Ramos (cell line): ENCODE data around the gene POLR2J2.
"Not testable (repeated sequence)": the region's sequence is repeated elsewhere in the genome, so short reads cannot be mapped to it uniquely, and the experiment has no call there.

Experiments used
- in situ Hi-C: fragments of 300-500 bp; cut with MboI; formaldehyde crosslinking; loops from one replicate; pipeline ENCODE4 v1.14.3; 2022; ENCODE audit warnings: low sequenced_read_pairs; ENCODE audit not compliant: unreplicated experiment

The POLR2J2 gene

DNA sequence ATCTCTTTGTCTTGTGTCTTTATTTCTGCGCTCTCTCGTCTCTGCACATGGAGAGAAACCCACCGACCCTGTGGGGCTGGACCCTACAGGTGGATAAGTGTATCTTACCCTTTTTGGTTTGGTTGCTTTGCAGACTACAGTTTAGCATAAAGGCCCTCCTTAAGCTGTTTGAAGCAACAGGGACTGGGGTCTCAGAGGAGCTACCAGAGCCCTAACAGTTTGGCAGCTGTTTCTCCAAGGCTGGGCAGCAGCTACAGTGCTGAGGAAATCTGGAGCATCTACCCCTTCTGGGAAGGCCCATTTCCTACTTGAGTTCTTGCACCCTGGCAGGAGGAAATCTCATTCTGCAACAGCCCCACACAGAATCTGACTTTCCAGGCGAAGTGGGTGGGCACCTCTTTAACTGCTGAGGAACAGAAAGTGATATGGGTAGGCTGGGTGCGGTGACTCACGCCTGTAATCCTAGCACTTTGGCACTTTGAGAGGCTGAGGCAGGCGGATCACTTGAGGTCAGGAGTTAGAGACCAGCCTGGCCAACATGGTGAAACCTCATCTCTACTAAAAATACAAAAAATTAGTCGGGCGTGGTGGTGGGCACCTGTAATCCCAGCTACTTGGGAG, 2.1 kb upstream of the POLR2J2 start:
- in situ Hi-C loops = not testable (repeated sequence)

DNA sequence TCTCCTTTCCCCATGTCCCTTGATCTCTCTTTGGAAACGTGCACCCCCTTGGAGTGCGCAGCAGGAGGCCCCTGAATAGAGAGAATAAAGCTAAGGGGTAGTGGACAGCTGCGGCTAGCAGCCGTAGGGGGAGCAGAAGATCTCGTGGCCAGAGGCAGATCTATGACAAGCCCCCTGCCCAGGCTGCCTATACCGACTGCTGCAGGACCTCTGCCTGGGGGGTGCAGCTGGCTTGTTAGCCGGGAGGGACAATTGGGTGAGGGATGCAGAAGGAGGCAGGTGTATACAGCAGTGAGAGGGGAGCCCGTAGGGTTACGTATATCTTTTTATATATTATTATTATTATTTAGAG, 469 bp upstream of the POLR2J2 start:
- in situ Hi-C loops = not testable (repeated sequence)

DNA sequence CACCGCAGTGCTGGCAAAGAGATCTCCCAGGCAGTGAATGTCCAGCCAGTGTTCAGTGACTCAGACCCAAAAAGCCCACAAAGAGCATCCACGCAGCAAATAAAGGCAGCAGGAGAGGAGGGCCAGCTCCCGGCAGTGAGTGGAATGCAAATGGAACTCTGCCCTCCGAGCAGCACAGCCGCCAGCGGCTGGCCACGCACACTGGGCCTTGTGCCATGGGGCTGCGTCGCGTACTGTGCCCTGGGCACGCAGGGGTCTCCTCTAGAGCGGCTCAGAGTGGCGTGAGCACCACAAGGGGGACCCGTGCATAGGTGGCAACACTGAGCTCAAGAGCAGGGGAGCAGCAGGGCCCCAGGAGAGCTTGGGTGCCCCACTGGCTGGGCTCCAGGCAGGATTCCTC, 3.9 kb downstream of the POLR2J2 start:
- in situ Hi-C loops = not testable (repeated sequence)

GRCh38 chr7:102666850-102667249, 4.6 kb downstream of the POLR2J2 start:
- in situ Hi-C loops = not testable (repeated sequence)

GRCh38 chr7:102664765-102665164, 6.7 kb downstream of the POLR2J2 start:
- in situ Hi-C loops = not testable (repeated sequence)

- in situ Hi-C loops = not testable (repeated sequence)
Observed at GRCh38 chr7:102649924-102650323, 21.5 kb downstream of the POLR2J2 start, which contains the start of gene SPDYE2B. Gene SPDYE2B (plus strand): TSS chr7:102650319. CDS start chr7:102652349, 2,030 bp downstream.

DNA sequence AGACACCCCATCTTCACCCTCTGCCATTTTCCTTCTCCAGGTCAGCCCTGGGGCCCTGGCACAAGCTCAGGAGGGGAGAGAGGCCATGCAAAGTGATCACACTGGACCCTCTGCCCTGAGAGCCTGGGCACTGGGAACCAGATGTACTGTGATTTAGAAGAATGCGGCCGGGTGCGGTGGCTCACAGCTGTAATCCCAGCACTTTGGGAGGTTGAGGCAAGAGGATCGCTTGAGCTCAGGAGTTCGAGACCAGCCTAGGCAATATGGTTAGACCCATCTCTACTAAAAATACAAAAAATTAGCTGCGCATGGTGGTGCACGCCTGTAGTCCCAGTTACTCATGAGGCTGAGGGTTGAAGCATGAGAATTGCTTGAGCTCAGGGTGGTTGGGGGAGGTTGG, 23.6 kb downstream of the POLR2J2 start:
- in situ Hi-C loops = not testable (repeated sequence)

DNA sequence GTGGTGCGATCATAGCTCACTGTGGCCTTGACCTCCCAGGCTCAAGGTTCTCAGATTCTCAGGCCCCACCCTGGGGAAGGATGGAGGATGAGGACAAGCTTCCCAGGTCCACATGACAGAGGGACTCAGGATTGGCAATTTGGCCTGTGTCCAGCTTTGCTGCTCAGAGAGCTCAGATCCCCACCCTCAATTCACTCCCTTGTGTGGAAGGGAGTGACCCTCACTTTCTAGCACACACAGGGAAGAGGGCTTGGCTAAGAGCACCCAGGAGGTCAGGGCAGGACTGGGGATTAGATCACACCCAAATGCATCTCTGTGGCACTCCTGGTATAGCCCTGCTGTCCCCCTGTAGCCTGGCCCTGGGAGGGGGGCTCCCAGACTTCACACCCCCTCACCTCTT, 28.1 kb downstream of the POLR2J2 start:
- in situ Hi-C loops = not testable (repeated sequence)

DNA sequence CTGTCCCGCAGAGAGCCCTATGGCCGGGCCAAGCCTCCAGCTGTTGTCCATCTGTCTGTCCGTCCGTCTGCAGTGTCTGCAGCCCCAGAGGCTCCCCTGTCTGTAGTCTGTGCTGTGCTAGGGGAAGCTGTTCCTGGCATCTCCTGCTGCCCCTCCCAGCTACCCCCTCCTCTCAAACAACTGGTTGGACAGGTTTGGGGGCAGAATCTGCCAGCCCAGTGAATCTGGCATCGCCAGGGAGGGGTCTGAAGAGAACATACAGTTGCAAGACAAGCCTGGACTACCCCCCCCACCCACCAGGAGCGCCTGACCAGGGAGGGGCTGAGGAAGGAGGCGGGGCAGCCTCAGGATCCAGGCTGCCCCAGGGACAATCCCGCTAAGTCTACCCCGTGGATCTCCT, 28.8 kb downstream of the POLR2J2 start, which contains the start of gene UPK3BL1:
TSS of gene UPK3BL1 (minus strand) at position 101 of the 400 bp plus-strand sequence. CDS start at position 51, 50 bp downstream.
- in situ Hi-C loops = not testable (repeated sequence)

DNA sequence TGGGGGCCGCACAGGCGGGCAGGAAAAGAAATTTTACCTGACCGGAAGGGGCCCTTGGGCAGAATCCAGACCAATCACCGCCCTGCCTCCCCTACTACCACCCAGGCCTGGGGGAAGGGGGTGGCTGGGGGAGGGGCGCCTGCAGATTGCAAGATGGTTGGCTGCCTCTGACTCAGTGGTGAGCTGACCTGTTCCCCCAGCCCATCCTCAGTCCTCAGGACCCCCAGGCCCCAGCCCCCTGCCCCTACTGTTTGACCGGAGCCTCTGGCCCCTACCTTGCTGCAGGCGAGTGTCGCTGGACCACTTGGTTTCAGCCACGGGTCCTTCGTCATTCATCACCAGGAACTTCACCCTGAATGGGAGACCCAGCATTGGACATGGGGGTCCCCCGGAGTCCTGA, 32.6 kb downstream of the POLR2J2 start:
- in situ Hi-C loops = not testable (repeated sequence)

GRCh38 chr7:102636956-102637355, 34.5 kb downstream of the POLR2J2 start:
- in situ Hi-C loops = not testable (repeated sequence)

DNA sequence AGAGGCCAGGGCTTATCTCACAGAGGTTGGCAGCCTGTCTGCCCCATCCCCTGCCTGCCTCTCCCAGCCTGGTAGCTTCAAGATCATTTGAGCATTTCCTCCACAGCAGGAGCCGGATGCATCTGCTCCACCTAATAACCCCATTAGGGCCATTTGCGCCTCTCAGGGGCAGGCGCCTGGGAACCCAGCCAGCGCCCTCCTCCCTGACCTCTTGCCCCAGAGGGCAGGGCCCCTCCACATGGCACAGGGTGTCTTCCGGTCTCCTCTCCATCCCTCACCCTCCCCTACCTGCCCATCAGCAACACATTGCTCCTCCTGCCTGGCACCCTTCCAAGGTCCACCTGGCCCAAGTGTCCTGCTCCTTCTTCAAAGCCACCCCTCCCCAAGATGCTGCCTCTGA, 36.1 kb downstream of the POLR2J2 start:
- in situ Hi-C loops = not testable (repeated sequence)

- in situ Hi-C loops = not testable (repeated sequence)
Observed at GRCh38 chr7:102634299-102634698, 37.2 kb downstream of the POLR2J2 start.

DNA sequence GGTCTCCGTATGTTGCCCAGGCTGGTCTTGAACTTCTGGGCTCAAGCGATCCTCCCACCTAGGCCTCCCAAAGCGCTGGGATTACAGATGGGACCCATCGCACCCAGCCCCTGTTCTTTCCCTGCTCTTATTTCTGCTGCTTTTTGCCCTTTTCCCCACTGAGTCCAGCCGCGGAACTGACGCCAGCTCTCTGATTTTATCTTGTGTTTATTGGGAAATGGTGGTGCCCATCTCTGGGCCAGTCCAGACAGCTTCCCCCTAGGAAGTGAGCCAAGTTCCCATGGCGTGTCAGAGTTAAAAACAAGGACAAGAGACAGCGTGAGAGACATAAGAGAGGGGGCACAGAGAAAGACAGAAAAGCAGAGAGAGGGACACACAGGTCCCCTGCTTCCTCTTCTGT, 40.8 kb downstream of the POLR2J2 start:
- in situ Hi-C loops = not testable (repeated sequence)

- in situ Hi-C loops = not testable (repeated sequence)
Observed at GRCh38 chr7:102627271-102627904, 44.1 kb downstream of the POLR2J2 start.

GRCh38 chr7:102618122-102618521, 53.3 kb downstream of the POLR2J2 start:
- in situ Hi-C loops = not testable (repeated sequence)

DNA sequence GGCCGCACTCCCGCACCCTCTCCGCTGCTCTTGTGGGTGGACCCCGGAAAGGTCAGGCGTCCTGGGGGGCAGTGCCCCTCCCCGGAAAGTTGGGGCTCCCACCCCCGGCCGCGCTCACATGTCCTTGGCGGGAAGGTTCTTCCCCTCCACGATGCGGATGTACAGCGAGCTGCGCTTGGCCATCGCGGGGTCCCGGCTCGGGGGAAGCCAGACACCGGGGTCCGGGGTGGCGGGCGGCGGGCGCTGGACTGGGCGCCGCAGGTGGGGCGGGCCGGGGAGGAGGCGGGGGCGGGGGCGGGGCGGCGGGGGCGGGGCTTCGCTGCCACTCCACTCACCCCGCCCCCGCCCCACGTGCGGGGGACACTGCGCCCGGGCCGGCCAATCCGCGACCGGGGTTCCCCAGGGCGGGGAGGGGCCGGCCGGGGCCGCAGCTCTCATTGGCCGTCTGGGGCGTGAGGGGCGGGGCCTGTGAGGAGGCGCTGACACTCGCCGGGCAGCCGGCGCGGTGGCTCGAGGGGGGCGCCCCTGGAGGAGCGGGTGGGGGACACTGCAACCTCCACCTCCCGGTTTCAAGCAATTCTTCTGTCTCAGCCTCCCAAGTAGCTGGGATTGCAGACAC, 54.8 kb downstream of the POLR2J2 start, which contains the start of gene RASA4:
TSS of gene RASA4 (minus strand) at position 250 of the 619 bp plus-strand sequence. CDS start at position 183, 67 bp downstream.
- in situ Hi-C loops = not testable (repeated sequence)
